Upper lobe of left lung (tissue), 6 donors: ENCODE measurements around the gene PDS5B. TPM values are rescaled to one million over a fixed set of nuclear protein-coding genes. Genes with fewer than 3 reads are reported as not detected.

Source experiments
- ATAC-seq, 2 donors: fragments of 200-7000 bp; cut with Tn5 transposase; one replicate each; pipeline ENCODE4 v1.9.1; 2022; ENCODE audit warnings: mild to moderate bottlenecking in 2 of 2, moderate library complexity in 2 of 2; ENCODE audit not compliant: low FRiP score in 2 of 2
- DNase-seq, 2 donors: peaks; one replicate each; pipeline ENCODE4 v3.0.0-alpha.2; 2019 to 2020
- H3K27ac ChIP-seq, 4 donors: fragments of 200-600 bp; sonication (generic); one replicate each; pipeline ENCODE4 v1.5.1; 2016 to 2019
- H3K27me3 ChIP-seq, 4 donors: fragments of 200-600 bp; sonication (generic); one replicate each; pipeline ENCODE4 v1.5.1; 2017 to 2019
- H3K36me3 ChIP-seq, 4 donors: fragments of 200-600 bp; sonication (generic); one replicate each; pipeline ENCODE4 v1.5.1; 2016 to 2019
- H3K4me1 ChIP-seq, 4 donors: fragments of 200-600 bp; sonication (generic); one replicate each; pipeline ENCODE4 v1.5.1; 2018 to 2019
- H3K4me3 ChIP-seq, 4 donors: fragments of 200-600 bp; sonication (generic); one replicate each; pipeline ENCODE4 v1.5.1; 2017 to 2019; ENCODE audit warnings: mild to moderate bottlenecking in 2 of 4, moderate library complexity in 1 of 4
- H3K9me3 ChIP-seq, 4 donors: fragments of 200-600 bp; sonication (generic); one replicate each; pipeline ENCODE4 v1.5.1; 2018 to 2019
- CTCF ChIP-seq, 6 experiments: fragments of 450-650 bp in 4 of 6; fragments of 200-600 bp in 2 of 6; sonication (generic) in 2 of 6; IDR thresholded peaks; one replicate each; pipeline ENCODE4 v1.5.1; 2016 to 2019; ENCODE audit warnings: antibody characterized with exemption in 6 of 6
- EP300 ChIP-seq, 4 donors: sonication (generic); formaldehyde crosslinking; IDR thresholded peaks; one replicate each; pipeline ENCODE4 v1.5.1; 2017; ENCODE audit warnings: antibody characterized with exemption in 4 of 4, control low read depth in 2 of 4
- POLR2A ChIP-seq, 4 donors: fragments of 450-650 bp; IDR thresholded peaks; one replicate each; pipeline ENCODE4 v1.5.1; 2016 to 2017; ENCODE audit warnings: antibody characterized with exemption in 4 of 4, mild to moderate bottlenecking in 2 of 4
- POLR2AphosphoS5 ChIP-seq, 2 donors: sonication (generic); formaldehyde crosslinking; IDR thresholded peaks; one replicate each; pipeline ENCODE4 v1.5.1; 2017; ENCODE audit warnings: antibody characterized with exemption in 2 of 2
- WGBS, 2 donors: methylation state at CpG; one replicate each; pipeline ENCODE4 v1.1.5; 2017 to 2018; 5-methylcytosine and 5-hydroxymethylcytosine counted together
- total RNA-seq, 6 donors: library from RNA; depleted of rRNA in 4 of 6; stranded (reverse); fragments of >200 nt in 4 of 6; gene quantifications; one replicate each; pipeline versions ENCODE4 v1.1.0 to v1.2.1, GENCODE V29; 2016 to 2021
- donor health status: DM: no; HTN: no; CAD: no; lungs with moderate emphysema.
- donor health status: DM: no; HTN: yes; CAD: no; lungs with severe emphysema.

PDS5B gene
- total RNA-seq, 6 donors from 2014 or later: 26.0 to 84.3 (median 43.3) TPM

- H3K27me3 ChIP-seq: no peaks in the 10 kb centered on the region
- H3K4me1 ChIP-seq: peaks cover 0 to 6% (median 4%) of the 10 kb centered on the region in 4 donors
- WGBS, 2 donors: 71 to 72% methylated on average over 2 of the region's 2 CpGs
- no peak overlapping the region for H3K27ac ChIP-seq
- ATAC-seq (no peak), DNase-seq (no peak)
- no peaks in the 10 kb centered on the region for H3K36me3 ChIP-seq
- H3K4me3 ChIP-seq: no peak overlapping the region
- peaks cover 0 to 6% (median 0%) of the 10 kb centered on the region in 4 donors for H3K9me3 ChIP-seq
- TF ChIP-seq POLR2A (IDR thresholded peaks at IDR 0.05) (no peak), EP300 (IDR thresholded peaks at IDR 0.05) (no peak), CTCF (IDR thresholded peaks at IDR 0.05) (no peak), POLR2AphosphoS5 (IDR thresholded peaks at IDR 0.05) (no peak)
Observed at GRCh38 chr13:32582281-32582680, 4.0 kb upstream of the PDS5B start.

- H3K27me3 ChIP-seq: no peaks in the 10 kb centered on the region
- H3K27ac ChIP-seq: no peak overlapping the region
- peaks cover 0 to 8% (median 4%) of the 10 kb centered on the region in 4 donors for H3K4me1 ChIP-seq
- no peak overlapping the region for H3K4me3 ChIP-seq
- TF ChIP-seq CTCF (IDR thresholded peaks at IDR 0.05) (no peak), POLR2A (IDR thresholded peaks at IDR 0.05) (no peak), EP300 (IDR thresholded peaks at IDR 0.05) (no peak), POLR2AphosphoS5 (IDR thresholded peaks at IDR 0.05) (no peak)
- WGBS, 2 donors: 83 to 92% methylated on average over 2 of the region's 2 CpGs
- DNase-seq (no peak), ATAC-seq (no peak)
- H3K9me3 ChIP-seq: peaks cover 0 to 2% (median 0%) of the 10 kb centered on the region in 4 donors
- no peaks in the 10 kb centered on the region for H3K36me3 ChIP-seq
Observed at GRCh38 chr13:32582991-32583390, 3.3 kb upstream of the PDS5B start.

DNA sequence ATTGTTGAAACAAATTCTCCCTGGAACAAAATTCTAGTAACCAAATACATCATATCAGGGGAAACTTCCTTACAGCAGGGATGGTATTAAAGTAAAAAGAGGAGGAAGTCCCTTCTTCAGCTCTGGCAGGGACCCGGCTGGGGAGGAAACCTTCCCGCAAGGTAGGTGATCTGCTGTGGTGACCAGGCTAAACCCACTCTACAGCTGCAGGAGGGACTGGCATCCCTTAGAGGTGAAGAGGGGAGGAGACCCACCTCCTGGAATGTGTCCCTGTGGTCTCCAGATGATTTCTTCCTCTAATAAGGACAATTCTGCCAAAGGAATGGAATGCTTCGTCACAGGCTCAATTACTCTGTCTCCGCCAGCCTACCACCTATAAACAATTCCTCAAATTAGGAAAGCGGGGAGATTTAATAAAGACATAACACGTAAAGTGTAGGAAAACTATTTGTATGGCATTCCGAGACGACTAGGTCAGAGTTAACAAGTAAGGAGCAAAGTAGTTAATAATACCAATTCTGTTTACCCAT lies 637 bp upstream of the PDS5B start:
- TF ChIP-seq POLR2AphosphoS5 (IDR thresholded peaks at IDR 0.05) (no peak), POLR2A (IDR thresholded peaks at IDR 0.05) (no peak), EP300 (IDR thresholded peaks at IDR 0.05) (no peak), CTCF (IDR thresholded peaks at IDR 0.05) (no peak)
- DNase-seq: no peak
- no peaks in the 10 kb centered on the region for H3K27me3 ChIP-seq
- peak overlapping the region; percentile 61 to 99 (median 86) for H3K27ac ChIP-seq
- no peak for ATAC-seq
- H3K36me3 ChIP-seq: no peaks in the 10 kb centered on the region
- WGBS, 2 donors: 7 to 10% methylated on average over 8 of the region's 8 CpGs
- peaks cover 10 to 32% (median 27%) of the 10 kb centered on the region in 4 donors for H3K4me1 ChIP-seq
- H3K4me3 ChIP-seq: peak overlapping the region; percentile 26 to 91 (median 74)
- H3K9me3 ChIP-seq: no peaks in the 10 kb centered on the region

DNA sequence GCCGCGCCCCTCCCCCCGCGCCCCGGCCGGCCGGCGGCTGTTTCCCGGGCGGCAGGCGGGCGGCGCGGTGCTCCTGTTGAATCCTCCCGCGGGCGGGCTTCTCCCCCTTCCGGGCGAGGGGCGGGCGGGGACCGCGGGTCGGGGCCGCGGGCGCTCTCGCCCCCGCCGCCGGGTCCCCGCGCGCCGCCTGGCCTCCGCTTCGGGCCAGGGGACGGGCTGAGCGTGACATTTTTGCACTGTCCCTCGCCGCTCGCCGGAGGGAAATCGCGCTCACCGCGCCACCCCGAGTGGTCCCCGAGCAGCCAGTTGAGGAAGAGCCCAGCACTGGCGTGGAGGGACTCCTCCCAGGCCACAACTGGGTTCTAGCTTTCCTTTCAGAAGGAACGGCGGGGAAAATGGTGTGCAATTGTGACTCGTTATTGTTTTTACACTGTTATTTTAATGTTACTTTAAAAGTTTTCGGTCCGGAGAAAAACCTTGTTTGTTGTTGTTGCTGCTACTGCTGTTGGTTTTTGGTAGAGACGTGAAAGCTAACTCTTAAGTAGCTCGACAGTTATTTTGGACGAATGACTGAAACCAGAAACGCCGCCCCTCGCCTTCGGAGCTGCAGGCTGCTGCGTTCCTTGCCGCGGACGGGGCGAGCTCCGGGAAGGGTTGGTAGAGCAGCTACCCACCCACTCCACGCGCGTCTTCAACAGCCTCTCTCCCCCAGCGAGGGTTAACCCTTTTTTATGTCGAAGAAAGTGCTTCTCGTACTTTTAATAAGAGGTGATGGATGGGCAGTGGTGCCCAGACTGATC lies 959 bp downstream of the PDS5B start:
- Histone ChIP-seq H3K27me3 (no peaks in the 10 kb centered on the region), H3K36me3 (no peaks in the 10 kb centered on the region), H3K4me3 (peak overlapping the region; percentile 51 to 91 (median 74)), H3K27ac (peak overlapping the region; percentile 88 to 99 (median 94)), H3K9me3 (no peaks in the 10 kb centered on the region), H3K4me1 (peaks cover 15 to 32% (median 29%) of the 10 kb centered on the region in 4 donors)
- peak; percentile 86 to 93 for DNase-seq
- no peak for TF ChIP-seq EP300 (IDR thresholded peaks at IDR 0.05)
- peak in 4 of 6 experiments; percentile 14 to 45 (median 28) for TF ChIP-seq CTCF (IDR thresholded peaks at IDR 0.05)
- peak; percentile 10 to 56 for TF ChIP-seq POLR2AphosphoS5 (IDR thresholded peaks at IDR 0.05)
- TF ChIP-seq POLR2A (IDR thresholded peaks at IDR 0.05): peak in 2 of 4 donors; percentile 22 to 44
- ATAC-seq: peak; percentile 63 to 64
- WGBS, 2 donors: 0% methylated on average over 26 to 56 of the region's 74 CpGs
